IPS-NIHi7 (cell line): Measurements from ENCODE around the gene PNPLA8.
"Not testable (repeated sequence)": the region's sequence is repeated elsewhere in the genome, so short reads cannot be mapped to it uniquely, and the experiment has no call there.

Experiments used
- DNase-seq: peaks from one replicate; pipeline ENCODE4 v3.0.0; 2012; ENCODE audit warnings: mixed read lengths; ENCODE audit errors: extremely low spot score

PNPLA8 gene

GRCh38 chr7:108525985-108526767 lies at the start of gene PNPLA8:
PNPLA8 (minus strand) TSS chr7:108526135; CDS start chr7:108515491, 10,644 bp downstream.
- DNase-seq: peak; percentile 96

GRCh38 chr7:108575156-108575555 lies 49.2 kb upstream of the PNPLA8 start:
- no peak for DNase-seq

- no peak for DNase-seq
Measured at GRCh38 chr7:108572480-108572879, 46.5 kb upstream of the PNPLA8 start.

- peak; percentile 50 for DNase-seq
Measured at GRCh38 chr7:108570146-108570755, 44.3 kb upstream of the PNPLA8 start.

GRCh38 chr7:108569381-108570145 lies 43.6 kb upstream of the PNPLA8 start, which contains the start of the genes DNAJB9 and THAP5:
DNAJB9 (plus strand) TSS chr7:108569874; CDS start chr7:108571727, 1,853 bp downstream.
THAP5 (minus strand) TSS chr7:108569706; CDS start chr7:108569569, 137 bp downstream.
- DNase-seq: peak; percentile 96

GRCh38 chr7:108568801-108569380 lies 43.0 kb upstream of the PNPLA8 start:
- no peak for DNase-seq

GRCh38 chr7:108565987-108566386 lies 40.1 kb upstream of the PNPLA8 start:
- no peak for DNase-seq

- no peak for DNase-seq
Measured at GRCh38 chr7:108561047-108561619, 35.2 kb upstream of the PNPLA8 start.

GRCh38 chr7:108559253-108559652 lies 33.3 kb upstream of the PNPLA8 start:
- DNase-seq: no peak

GRCh38 chr7:108557617-108558016 lies 31.7 kb upstream of the PNPLA8 start:
- no peak for DNase-seq

GRCh38 chr7:108557191-108557590 lies 31.3 kb upstream of the PNPLA8 start:
- no peak for DNase-seq

GRCh38 chr7:108556665-108557064 lies 30.7 kb upstream of the PNPLA8 start:
- DNase-seq: not testable (repeated sequence)

GRCh38 chr7:108548141-108548896 lies 22.4 kb upstream of the PNPLA8 start:
- DNase-seq: not testable (repeated sequence)

- no peak for DNase-seq
Measured at GRCh38 chr7:108541478-108541877, 15.5 kb upstream of the PNPLA8 start.

GRCh38 chr7:108538685-108539084 lies 12.8 kb upstream of the PNPLA8 start:
- not testable (repeated sequence) for DNase-seq

- DNase-seq: not testable (repeated sequence)
Measured at GRCh38 chr7:108538236-108538635, 12.3 kb upstream of the PNPLA8 start.

GRCh38 chr7:108537229-108537628 lies 11.3 kb upstream of the PNPLA8 start:
- DNase-seq: no peak

- no peak for DNase-seq
Measured at GRCh38 chr7:108535744-108536143, 9.8 kb upstream of the PNPLA8 start.

- DNase-seq: no peak
Measured at GRCh38 chr7:108535257-108535656, 9.3 kb upstream of the PNPLA8 start.

- DNase-seq: no peak
Measured at GRCh38 chr7:108533712-108534111, 7.8 kb upstream of the PNPLA8 start.

- no peak for DNase-seq
Measured at GRCh38 chr7:108529341-108529740, 3.4 kb upstream of the PNPLA8 start.
